Measurements from ENCODE around the gene GRM6.

GRCh38 chr5:179008667-179009066 is 13.5 kb upstream of the GRM6 start:
- TF ChIP-seq POLR2A (IDR thresholded peaks at IDR 0.05) (no peak), CTCF (IDR thresholded peaks at IDR 0.05) (no peak), POLR2AphosphoS5 (IDR thresholded peaks at IDR 0.05) (no peak), EP300 (IDR thresholded peaks at IDR 0.05) (no peak)

Data from gastroesophageal sphincter (tissue), 3 donors.